GM19463 (cell line): ENCODE measurements around the gene USP40.

Experiments used
- ATAC-seq: cut with Tn5 transposase; IDR thresholded peaks from one replicate; pipeline ENCODE4 v1.9.1; 2021; ENCODE audit warnings: mild to moderate bottlenecking, moderate library complexity; ENCODE audit not compliant: unreplicated experiment

USP40 gene

DNA sequence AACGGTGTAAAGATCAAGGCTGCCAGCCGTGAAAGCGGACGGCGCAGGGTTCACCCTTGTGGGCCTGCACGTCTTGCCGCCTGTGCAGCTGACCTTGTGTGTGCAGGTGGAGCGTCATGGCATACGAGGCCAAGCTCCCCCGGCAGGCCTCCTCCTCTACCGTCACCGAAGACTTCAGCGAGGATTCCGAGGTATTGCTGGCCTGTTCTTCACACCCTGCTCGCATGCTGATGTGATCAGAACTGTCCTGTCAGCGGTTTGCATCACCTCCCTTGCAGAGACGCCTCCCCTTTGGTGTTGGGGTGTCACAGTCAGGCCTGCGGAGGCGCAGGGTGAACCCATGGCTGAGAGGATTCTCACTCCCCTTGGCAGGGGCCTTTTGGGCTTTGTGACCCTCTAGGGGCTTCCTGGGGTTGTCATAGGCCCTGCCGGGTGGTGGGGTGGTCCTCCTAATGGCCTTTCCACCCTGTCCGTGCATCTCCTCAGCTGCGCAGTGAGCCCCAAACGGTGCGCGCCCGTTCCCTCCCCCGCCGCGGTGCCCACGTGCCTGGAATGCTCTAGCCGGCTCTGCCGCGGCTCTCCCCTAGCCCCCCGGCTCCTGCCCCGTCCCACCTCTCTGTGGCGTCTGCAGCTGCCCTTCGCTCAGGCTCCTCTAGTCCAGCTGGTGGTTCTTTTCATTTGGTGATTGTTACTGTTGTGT, 119.8 kb downstream of the USP40 start:
- ATAC-seq = no peak

DNA sequence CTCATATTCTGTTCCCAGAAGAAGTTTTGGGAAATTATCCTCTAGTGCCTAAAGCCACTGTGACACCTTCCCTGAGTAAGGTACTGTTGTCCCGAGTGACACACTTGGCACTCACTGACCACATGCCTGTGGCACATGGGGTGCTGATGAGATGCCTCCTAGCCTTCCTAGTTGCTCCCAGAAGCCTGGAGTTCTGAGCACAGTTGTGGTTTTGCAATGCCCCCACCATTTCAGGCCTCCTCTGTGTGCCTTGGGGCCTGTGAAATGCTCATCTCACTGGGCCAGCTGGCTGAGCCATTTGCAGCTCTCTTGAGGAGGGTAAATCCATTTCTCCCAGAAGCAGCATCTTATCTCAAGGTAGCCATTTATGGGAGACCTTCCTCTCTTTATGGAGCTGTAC, 120.5 kb downstream of the USP40 start:
- ATAC-seq = no peak

DNA sequence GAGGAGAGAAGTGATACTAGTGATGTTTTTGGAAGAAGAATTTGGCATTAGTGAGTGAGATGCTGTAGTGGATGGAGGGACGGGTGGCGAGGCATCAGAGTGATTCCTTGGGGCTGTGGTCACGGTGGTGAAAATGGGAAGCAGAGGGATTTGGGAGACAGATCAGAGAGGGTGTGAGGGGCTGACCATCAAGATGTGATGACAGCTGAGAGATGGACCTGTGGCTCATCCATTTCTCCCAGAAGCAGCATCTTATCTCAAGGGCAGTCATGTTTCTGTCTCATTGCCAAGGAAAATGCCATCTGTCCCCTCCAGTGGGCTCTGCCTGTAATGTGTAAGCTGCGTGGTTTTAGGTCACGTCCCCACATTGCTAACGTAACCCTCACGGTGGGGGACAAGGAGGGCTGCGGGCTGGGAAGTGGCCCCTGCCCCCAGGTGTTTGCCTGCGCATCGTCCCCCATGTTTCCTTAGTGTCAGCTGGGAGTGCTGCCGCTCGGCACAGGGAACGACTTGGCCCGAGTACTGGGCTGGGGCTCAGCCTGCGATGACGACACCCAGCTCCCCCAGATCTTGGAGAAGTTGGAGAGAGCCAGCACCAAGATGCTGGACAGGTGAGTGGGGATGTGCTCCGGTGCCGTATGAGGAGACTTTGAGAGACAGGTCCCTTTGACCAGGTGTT, 121.3 kb downstream of the USP40 start:
- no peak for ATAC-seq

DNA sequence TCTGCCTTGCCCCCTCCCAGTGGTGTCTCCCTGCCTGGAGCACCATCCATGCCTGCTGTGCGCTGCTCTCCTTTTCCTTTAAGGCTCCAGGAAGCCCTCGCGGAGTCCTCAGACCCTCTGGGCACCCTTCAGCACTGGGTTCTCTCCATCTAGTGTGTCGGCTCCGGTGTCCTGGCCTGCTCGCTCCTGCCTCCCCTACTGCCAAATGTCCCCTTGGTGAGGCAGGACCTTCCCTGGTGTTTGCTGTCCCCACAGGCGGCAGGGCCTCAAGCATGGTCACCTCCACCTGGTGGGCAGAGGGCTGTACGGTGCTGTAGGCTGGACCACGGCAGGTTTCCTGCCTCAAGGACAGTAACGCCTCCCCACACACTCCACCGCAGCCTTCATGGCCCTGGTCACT, 122.1 kb downstream of the USP40 start:
- ATAC-seq = no peak

DNA sequence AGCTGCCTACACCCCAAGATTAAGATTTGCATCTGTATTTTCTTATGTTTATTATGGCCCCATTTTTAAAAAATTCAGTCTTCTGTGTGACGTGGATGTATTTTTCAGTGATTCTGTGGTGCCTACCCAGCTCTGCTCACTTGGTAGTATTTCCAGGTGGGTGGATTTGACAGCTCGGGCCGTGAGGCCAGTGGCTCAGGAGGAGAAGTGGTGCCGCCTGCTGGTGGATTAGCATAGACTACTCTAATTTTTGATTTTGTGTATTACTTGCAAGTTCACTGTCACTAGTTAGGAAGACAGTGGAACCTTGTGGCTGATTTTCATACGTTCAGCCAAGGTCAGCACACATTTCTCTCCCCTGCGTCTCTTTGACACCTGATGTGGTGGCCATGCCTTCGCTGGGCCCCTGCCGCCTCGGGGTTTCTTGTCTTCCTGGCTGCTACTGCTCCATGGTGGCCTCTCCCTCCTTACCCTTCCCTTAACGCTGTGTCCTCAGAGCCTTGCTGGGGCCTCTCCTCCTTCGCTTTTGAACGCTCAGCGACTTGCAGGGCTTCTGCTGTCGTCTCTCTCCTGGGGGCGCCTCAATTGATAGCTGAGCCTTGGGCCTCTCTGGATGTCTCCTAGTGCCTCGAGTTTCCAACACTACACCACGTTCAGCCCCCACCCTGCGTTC, 122.9 kb downstream of the USP40 start:
- ATAC-seq = peak; percentile 63

DNA sequence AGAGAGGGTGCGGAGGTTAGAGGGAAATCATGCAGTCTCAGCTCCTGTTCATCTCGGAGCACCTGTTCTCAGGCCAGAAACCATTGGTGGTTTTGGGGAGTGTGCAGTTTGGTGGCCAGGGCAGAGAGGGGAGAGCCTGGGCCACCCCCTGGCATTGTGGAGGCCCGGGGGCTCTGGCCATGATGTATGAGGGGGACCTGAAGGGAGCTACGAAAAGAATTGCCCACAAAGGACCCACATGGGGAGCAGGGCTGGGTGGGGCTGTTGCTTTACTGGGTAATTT, 124.6 kb downstream of the USP40 start:
- no peak for ATAC-seq

DNA sequence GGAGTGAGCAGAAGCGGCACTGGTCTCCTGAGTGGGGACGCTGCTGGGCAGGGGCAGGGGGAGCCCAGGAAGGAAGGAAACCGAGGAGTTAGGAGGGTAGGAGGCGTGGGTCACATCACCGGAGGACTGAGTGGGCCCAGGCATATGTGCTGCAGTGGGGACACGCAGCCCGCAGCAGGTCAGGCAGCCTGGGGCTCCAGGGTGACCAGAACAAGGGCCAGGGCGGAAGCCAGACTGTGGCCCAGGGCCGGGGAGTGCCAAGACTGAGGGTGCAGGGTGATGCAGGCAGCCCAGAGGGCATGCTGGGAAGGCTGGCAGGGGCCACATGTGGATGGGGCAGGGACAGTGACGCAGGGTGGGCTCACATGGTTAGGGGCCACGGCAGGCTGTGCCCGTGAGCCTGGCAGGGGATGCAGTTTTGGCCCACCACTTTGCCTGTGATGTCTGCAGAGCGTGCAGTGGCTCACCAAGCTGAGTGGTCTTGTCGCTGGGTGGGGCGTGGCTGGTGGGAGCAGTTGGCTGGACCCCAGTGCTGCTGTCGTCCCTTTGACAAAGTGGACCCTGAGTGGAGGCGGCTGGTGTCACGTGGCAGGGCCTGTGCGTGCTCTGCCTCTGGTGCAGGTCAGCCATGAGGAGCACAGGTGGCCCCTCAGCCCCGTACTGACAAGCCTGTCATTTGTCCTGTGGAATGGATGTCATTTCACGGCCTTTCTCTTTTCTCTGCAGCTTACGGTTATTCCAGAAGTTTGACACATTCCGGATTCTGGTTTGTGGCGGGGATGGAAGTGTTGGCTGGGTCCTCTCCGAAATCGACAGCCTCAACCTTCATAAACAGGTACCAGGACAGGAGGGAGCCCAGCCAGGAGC, 125.2 kb downstream of the USP40 start:
- no peak for ATAC-seq

DNA sequence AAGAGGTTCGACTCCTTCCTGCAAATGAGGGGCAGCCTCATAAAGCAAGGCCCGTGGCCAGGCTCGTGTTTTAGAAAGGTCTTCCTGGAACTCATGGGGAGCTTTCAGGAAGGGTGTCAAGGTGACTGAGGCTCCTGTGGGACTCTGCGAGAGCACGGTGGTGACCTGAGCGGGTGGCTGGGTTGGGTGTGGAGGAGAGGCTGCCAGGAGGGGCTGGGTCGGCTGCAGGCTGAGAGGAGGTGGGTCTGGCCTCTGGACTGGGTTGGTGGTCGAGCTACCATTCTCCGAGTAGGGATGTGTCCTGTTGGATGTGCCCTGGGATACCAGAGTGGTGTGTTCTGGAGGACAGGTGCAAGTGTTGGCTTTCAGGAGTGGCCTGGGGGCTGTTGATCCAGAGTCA, 125.9 kb downstream of the USP40 start:
- ATAC-seq = no peak

DNA sequence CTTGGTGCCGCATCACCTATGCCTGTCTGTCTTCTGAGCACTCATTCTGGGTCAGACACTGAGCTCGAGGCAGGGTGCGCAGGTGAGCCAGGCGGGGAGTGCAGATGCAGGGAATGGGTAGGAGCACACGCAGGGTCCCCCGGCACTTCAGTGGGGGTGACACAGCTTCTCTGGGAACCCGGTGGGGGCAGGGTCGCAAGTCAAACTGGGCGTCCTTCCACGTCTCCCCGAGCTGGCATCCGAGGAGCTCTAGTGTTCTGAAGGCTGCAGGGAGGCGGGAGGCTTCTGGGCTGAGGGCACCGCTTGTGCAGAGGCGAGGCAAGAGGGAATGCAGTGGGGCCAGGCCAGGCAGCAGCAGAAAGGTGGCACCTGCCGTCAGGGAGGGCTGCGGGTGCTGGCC, 126.3 kb downstream of the USP40 start:
- ATAC-seq = no peak

DNA sequence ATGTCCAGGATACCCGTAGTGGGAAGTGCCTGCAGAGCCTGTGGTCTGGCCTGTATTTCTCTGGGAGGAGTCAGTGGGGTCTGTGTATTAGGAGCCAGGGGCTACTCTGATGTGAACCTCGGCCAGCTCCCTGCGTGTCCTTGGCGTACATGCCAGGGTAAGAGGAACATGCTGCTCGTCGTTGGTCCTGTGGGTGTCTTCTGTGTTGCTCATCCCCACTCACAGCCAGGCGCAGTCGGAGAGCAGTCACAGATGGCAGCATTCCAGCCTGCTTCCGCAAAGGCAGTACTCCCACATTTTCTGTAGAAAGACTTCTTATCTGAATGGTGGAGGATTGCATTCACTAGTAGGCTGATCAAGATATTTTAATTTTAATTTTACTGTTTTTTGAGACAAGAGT, 127.4 kb downstream of the USP40 start:
- ATAC-seq = no peak

DNA sequence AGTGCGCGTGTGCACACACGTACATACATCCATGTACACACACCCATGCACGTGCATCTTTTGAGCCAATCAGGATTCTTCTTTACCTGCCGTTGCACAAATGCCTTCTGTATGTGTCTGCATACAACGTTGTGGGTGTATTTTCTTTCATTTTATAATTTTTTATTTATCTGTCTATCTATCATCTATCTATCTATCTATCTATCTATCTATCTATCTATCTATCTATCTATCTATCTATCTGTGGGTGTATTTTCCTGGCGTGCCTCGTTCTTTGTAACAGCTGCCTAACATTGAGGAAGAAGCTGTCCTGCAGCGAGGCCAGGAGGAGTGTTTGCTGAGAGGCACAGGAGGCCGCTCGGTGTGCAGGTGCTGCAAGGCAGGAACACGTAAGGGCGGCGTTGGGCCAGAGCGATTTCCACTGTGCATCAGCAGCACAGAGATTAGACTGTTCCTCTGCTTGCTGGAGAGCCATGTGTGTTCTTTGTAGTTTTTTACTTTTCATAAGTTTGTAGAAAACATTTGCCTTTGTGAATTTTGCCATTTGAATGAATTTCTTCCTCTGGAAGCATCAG, 127.9 kb downstream of the USP40 start:
- no peak for ATAC-seq

DNA sequence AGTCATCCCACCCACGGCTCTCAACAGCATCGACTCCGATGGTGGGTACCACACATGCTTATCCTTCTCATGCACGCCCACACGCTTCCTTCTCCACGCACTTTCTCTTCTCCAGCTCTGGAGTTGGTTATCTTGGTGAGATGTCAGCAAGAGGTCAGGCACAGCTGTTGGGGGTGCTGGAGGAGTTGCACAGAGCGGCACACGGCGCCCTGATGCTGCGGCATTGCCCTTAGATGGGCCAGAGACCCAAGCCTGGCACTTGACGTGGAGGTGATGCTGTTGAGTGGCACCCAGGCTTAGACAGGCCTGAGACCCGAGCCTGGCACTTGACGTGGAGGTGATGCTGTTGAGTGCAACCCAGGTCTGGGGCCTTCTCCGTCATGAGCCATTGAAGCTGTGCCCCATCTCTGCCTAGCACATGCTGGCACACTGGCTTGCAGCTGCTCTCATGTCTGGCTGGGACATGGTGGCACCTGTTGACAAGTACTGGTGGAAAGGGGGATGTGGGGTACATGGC, 129.1 kb downstream of the USP40 start:
- ATAC-seq = no peak

DNA sequence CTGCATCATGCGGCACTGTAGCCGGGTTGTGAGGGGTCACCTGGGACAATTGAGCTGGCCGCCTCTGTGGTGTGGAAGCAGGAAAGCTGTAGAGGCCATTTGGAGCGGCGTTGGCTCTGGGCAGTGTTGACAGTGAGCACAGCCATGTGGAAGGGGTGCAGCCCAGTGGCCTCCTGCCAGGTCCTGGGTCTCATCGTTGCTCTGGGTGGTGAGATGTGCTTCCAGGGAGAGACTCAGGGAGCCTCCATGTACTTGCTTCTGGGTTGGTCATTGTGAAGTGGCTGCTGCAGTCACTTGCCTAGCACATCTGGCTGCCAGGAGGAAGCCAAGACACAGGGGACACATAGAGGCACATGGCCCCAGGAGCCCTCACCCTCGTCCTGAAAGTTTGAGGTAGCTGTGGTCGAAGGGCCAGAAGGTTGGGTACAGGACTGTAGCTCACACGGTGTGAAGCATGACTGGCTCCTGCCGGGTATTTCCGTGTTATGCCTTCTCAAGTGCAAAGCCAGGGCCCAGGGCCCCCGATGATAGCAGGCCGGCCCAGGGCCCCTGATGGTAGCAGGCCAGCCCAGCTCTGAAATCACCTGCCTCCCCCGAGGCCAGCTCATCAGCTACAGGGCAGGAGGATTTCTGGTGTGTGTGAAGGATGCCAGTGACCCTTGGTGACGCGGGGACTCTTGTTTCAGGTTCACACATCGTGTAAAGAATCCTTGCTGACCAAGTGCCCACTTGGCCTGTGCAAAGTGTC, 129.7 kb downstream of the USP40 start:
- ATAC-seq = no peak

DNA sequence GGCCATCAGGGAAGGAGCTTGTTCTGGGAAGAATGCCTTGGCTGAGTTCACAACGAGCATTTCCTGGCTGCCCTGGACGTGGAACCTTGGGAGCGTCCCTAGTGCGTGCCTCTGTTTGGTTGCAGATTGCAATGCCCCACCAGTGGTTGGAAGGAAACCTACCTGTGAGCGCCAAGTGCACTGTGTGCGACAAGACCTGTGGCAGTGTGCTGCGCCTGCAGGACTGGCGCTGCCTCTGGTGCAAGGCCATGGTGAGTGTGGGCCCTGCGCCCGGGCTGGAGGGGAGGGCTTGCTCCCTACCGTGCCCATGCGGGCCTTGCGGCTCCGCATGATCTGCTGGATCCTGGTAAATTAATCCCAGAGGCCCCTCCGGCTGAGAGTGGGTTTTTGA, 130.4 kb downstream of the USP40 start:
- no peak for ATAC-seq

DNA sequence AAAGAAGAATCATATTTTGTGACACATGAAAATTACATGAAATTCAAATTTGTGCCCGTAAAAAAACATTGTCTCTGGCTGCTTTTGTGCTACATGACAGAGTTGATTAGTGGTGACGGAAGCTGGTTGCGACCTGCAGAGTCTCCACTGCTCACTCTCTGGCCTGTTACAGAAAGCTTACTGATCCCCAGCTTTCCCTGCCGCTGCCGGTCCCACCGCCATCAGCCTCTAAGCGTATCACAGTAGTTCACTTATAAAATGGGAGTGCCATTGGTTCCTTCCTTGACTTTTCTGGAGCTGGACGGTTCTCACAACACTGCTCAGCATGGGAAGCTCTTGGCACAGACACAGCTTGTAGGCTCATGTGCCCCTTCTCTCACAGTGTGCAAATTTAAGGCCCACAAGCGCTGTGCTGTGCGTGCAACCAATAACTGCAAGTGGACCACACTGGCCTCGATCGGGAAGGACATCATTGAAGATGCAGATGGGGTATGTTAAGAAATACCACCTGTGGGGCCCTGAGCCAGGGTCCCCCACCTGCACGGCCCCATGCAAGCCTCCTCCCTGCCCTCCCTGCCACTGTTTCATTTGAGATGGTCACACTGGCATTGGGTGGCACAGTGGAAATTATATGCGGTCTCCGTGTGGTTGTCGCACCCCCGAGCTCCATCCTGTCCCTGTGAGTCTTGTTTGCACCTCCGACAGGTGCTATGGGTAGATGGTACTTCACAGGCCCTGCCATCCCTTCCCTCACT, 131.0 kb downstream of the USP40 start:
- no peak for ATAC-seq

DNA sequence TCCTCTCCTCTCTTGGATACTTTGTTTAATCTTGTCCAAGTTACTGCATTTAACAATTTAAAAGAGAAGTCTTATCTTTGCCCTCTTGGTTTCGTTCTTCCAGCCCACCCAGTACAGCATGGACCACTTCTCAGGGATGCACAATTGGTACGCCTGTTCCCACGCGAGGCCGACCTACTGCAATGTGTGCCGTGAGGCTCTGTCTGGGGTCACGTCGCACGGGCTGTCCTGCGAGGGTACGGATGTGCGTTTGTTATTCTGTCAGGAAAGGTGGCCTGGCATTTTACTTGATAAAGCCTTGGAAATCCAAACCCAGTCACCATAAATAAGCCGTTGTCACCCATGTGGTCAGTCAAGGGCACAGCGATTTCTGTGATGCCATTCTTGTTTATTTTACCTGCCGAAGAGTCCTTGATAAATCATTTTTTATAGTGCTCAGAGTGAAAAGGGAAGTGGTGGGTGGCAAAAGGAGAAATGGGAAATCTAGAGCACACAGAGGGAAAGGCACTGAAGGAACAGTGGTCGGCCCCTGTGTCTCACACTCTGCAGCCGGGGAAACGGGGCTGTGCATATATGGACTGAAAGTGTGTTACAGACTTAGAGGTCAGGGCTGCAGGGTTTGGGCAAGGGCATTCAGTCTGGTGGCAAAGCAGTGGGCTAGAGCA, 131.8 kb downstream of the USP40 start:
- ATAC-seq = no peak

DNA sequence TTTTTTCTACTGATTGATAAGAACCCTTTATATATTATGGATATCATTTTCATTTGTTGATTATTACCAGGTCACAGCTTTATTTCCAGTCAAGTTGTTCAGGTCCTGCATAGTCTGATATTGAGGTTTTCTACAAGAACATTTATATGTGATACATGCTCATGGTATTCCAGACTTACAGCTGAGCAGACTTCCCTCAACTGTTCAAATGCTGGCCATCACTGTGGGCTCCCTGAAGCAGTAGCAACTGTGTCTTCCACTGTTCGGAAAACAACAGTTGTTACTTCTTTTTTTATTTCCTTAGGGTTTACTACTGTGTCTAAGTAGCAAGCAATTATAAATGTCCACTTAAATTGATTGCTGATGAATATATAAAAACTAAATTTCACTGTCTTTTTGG, 132.8 kb downstream of the USP40 start:
- no peak for ATAC-seq

DNA sequence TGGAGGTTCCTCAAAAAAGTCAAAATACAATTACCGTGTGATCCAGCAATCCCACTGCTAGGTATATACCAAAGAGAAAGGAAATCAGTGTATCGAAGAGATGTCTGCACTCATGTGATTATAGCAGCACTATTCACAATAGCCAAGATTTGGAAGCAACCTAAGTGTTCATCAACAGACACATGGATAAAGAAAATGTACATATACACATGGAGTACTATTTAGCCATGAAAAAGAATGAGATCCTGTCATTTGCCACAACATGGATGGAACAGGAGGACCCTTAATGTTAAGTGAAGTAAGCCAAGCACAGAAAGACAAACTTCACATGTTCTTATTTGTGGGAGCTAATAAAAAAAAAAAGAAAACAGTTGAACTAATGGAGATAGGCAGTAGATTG, 133.6 kb downstream of the USP40 start:
- no peak for ATAC-seq

DNA sequence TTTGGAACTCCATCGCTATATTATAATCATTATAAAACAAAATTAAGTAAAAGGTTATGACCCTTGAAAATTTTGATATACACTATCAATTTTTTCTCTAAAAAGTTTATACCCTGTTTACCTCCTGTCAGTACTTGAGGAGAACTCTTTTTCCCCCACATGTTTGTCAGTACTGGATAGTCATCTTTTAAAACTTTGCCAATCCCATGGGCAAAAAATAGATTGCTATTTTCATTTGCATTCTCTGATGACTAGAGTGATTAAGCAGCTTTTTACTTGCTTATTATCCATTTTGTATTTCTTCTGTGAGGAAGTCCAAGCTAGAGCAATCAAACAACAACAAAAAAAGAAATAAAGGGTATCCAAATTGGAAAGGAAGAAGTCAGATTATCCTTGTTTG, 135.9 kb downstream of the USP40 start:
- no peak for ATAC-seq
